ENCODE results near the gene SIPA1L3. TPM values are rescaled to one million over a fixed set of nuclear protein-coding genes. Genes with fewer than 3 reads are reported as not detected.

The SIPA1L3 gene
- total and polyA plus RNA-seq, 2 experiments from 2014 or later, result 13.7 to 23.3 TPM

DNA sequence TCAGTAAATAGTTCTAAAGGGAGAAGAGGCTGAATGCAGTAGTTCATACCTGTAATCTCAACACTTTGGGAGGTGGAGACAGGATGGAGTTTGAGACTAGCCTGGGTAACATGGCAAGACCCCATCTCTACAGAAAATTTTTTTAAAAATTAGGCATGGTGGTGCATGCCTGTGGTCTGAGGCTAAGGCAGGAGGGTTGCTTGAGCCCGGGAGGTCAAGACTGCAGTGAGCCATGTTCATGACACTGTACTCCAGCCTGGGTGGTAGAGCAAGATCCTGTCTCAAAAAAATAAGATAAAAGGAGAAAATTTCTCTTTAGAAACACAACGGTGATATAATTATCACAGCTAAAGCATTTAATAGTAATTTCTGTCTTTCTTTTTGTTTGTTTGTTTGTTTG, 57.1 kb downstream of the SIPA1L3 start:
- H4K20me1 ChIP-seq (ENCODE audit: insufficient read depth, poor library complexity, severe bottlenecking), result no peaks in the 10 kb centered on the region
- peaks cover 8% of the 10 kb centered on the region for H3K4me1 ChIP-seq (ENCODE audit: insufficient read depth)
- no peaks in the 10 kb centered on the region for H3K9me3 ChIP-seq (ENCODE audit: low read depth)
- H3K9me2 ChIP-seq (replicated peaks; ENCODE audit: insufficient read depth), result no peaks in the 10 kb centered on the region
- 96% methylated on average over 2 of the region's 2 CpGs for WGBS (ENCODE audit: low lambda C conversion rate, missing lambda C conversion rate)
- H3K36me3 ChIP-seq (replicated peaks; ENCODE audit: insufficient read depth, low read depth), result no peaks in the 10 kb centered on the region
- DNase-seq (ENCODE audit: low spot score), result no peak
- TF ChIP-seq EZH2phosphoT487 (IDR thresholded peaks at IDR 0.05; ENCODE audit: low read depth, severe bottlenecking, unreplicated experiment) (no peak), EZH2 (IDR thresholded peaks at IDR 0.05; ENCODE audit: borderline replicate concordance) (no peak)
- TF ChIP-seq, protein P1, sequence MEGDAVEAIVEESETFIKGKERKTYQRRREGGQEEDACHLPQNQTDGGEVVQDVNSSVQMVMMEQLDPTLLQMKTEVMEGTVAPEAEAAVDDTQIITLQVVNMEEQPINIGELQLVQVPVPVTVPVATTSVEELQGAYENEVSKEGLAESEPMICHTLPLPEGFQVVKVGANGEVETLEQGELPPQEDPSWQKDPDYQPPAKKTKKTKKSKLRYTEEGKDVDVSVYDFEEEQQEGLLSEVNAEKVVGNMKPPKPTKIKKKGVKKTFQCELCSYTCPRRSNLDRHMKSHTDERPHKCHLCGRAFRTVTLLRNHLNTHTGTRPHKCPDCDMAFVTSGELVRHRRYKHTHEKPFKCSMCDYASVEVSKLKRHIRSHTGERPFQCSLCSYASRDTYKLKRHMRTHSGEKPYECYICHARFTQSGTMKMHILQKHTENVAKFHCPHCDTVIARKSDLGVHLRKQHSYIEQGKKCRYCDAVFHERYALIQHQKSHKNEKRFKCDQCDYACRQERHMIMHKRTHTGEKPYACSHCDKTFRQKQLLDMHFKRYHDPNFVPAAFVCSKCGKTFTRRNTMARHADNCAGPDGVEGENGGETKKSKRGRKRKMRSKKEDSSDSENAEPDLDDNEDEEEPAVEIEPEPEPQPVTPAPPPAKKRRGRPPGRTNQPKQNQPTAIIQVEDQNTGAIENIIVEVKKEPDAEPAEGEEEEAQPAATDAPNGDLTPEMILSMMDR (IDR thresholded peaks at IDR 0.05; ENCODE audit: poor library complexity), result no peak
- no peak overlapping the region for H2AFZ ChIP-seq
- no peak overlapping the region for H3K27ac ChIP-seq
- H3K4me3 ChIP-seq, result no peak overlapping the region
- no peak overlapping the region for H3K4me2 ChIP-seq
- no peaks in the 10 kb centered on the region for H3K27me3 ChIP-seq
- H3K79me2 ChIP-seq, result peaks cover 93% of the 10 kb centered on the region

DNA sequence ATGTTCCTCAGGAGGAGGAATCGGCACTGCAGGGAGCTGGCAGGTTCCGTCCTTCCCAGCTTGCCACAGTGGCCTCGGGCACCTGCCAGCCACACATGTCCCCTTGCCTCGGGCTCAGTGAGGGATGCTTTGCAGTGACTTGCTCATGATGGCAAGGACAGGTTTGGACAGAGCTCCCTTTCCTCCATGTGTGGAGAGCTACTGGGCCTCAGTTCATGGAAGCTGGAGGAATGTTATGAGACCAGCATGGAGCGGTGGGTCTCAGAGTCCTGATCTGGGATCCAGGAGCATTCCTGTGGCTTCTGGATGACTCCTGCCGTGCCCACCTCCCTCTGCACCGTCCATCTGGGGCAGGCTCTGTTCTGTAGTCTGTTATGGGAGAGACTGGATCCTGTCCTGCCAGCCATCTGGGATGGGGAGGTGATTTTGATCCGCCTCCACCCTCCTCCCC, 59.2 kb downstream of the SIPA1L3 start:
- H3K9me2 ChIP-seq (replicated peaks; ENCODE audit: insufficient read depth), result no peaks in the 10 kb centered on the region
- H3K4me2 ChIP-seq, result no peak overlapping the region
- WGBS (ENCODE audit: low lambda C conversion rate, missing lambda C conversion rate), result 77% methylated on average over 8 of the region's 8 CpGs
- no peak overlapping the region for H2AFZ ChIP-seq
- TF ChIP-seq, protein P1 (IDR thresholded peaks at IDR 0.05; ENCODE audit: poor library complexity), result no peak
- TF ChIP-seq EZH2phosphoT487 (IDR thresholded peaks at IDR 0.05; ENCODE audit: low read depth, severe bottlenecking, unreplicated experiment) (no peak), EZH2 (IDR thresholded peaks at IDR 0.05; ENCODE audit: borderline replicate concordance) (no peak)
- DNase-seq (ENCODE audit: low spot score), result no peak
- H3K4me1 ChIP-seq (ENCODE audit: insufficient read depth), result peaks cover 8% of the 10 kb centered on the region
- H3K27ac ChIP-seq, result peak overlapping the region; percentile 70
- no peaks in the 10 kb centered on the region for H3K36me3 ChIP-seq (replicated peaks; ENCODE audit: insufficient read depth, low read depth)
- H3K79me2 ChIP-seq, result peaks cover 93% of the 10 kb centered on the region
- no peaks in the 10 kb centered on the region for H3K27me3 ChIP-seq
- H3K9me3 ChIP-seq (ENCODE audit: low read depth), result no peaks in the 10 kb centered on the region
- no peak overlapping the region for H3K4me3 ChIP-seq
- H4K20me1 ChIP-seq (ENCODE audit: insufficient read depth, poor library complexity, severe bottlenecking), result no peaks in the 10 kb centered on the region

DNA sequence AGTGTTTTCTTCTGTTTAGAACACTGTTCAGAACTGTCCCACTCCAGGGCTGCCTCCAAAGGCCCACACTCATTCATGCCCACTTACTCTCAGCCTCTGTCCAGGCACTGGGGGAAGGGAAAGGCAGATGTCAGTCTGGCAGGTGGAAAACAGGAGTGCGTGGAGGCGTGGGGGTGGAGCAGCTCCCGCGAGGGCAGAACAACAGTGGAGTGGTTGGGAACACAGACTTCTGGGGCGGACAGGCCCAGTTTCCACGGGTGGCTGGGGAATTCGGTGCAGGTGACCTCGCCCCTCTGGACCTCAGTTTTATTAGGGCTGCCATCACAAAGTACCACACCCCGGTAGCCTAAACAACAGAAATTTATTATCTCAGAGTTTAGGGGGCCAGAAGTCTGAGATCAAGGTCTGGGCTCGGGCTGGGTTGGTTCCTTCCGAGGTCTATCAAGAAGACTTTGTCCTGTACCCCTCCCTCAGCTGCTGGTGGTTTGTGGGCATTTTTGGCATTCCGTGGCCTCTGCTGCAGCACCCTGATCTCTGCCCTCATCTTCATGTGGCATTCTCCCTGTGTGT, 59.7 kb downstream of the SIPA1L3 start:
- Histone ChIP-seq H4K20me1 (ENCODE audit: insufficient read depth, poor library complexity, severe bottlenecking) (no peaks in the 10 kb centered on the region), H3K9me3 (ENCODE audit: low read depth) (no peaks in the 10 kb centered on the region), H3K4me3 (no peak overlapping the region), H3K27me3 (no peaks in the 10 kb centered on the region), H3K4me1 (ENCODE audit: insufficient read depth) (peaks cover 8% of the 10 kb centered on the region), H3K4me2 (no peak overlapping the region), H3K9me2 (replicated peaks; ENCODE audit: insufficient read depth) (no peaks in the 10 kb centered on the region), H3K79me2 (peaks cover 93% of the 10 kb centered on the region), H3K27ac (peak overlapping the region; percentile 70), H2AFZ (no peak overlapping the region), H3K36me3 (replicated peaks; ENCODE audit: insufficient read depth, low read depth) (no peaks in the 10 kb centered on the region)
- DNase-seq (ENCODE audit: low spot score), result no peak
- WGBS (ENCODE audit: low lambda C conversion rate, missing lambda C conversion rate), result 68% methylated on average over 12 of the region's 12 CpGs
- TF ChIP-seq EZH2 (IDR thresholded peaks at IDR 0.05; ENCODE audit: borderline replicate concordance), result no peak
- TF ChIP-seq, protein P1 (IDR thresholded peaks at IDR 0.05; ENCODE audit: poor library complexity), result no peak
- no peak for TF ChIP-seq EZH2phosphoT487 (IDR thresholded peaks at IDR 0.05; ENCODE audit: low read depth, severe bottlenecking, unreplicated experiment)
